Measurements from ENCODE around the gene CST3.

DNA sequence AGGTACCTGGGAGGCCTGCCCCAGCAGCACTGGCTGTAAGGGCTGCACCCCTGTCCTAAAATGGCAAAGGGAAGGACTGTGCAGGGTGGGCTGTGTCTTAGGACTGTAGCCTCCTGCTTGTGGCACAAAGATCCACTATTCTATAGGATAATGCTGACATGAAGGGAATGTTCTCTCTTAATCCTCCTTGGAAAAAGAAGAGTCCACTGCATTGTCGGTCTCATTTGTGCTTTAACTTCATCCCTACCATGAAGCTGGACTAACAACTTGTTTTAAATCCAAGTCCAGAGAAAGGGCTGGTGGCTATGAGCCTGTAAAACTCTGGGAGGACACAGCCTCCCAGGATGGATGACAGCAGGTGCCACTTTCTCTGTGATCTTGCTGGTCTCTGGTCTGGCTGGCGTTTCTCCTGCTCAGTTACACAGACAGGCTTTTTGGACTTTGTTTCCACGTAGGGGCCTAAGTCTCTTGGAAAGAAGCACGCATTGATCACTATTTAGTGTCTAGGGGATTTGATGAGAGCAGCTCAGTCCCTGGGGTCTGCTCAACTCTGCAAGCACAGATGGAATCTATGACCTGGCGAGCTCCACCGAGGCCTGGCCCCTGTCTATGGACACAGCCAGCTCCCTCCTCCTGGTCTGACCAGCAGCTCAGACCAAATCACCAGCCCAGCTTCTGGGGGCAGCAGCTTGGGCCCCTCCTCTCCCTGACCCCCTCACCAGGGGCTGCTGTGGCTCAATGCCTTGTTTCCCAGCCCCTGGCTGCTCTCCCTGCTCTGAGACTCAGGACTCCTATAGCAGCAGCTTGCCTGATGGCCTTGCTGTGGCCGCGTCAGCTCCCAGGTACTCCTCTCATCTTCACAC, 4.8 kb downstream of the CST3 start:
- TF ChIP-seq SIN3A (IDR thresholded peaks at IDR 0.05; ENCODE audit: borderline replicate concordance, insufficient read depth, low read length) (no peak), POLR2AphosphoS5 (IDR thresholded peaks at IDR 0.05; ENCODE audit: low read depth, low read length) (no peak)
- TF ChIP-seq, protein P1, sequence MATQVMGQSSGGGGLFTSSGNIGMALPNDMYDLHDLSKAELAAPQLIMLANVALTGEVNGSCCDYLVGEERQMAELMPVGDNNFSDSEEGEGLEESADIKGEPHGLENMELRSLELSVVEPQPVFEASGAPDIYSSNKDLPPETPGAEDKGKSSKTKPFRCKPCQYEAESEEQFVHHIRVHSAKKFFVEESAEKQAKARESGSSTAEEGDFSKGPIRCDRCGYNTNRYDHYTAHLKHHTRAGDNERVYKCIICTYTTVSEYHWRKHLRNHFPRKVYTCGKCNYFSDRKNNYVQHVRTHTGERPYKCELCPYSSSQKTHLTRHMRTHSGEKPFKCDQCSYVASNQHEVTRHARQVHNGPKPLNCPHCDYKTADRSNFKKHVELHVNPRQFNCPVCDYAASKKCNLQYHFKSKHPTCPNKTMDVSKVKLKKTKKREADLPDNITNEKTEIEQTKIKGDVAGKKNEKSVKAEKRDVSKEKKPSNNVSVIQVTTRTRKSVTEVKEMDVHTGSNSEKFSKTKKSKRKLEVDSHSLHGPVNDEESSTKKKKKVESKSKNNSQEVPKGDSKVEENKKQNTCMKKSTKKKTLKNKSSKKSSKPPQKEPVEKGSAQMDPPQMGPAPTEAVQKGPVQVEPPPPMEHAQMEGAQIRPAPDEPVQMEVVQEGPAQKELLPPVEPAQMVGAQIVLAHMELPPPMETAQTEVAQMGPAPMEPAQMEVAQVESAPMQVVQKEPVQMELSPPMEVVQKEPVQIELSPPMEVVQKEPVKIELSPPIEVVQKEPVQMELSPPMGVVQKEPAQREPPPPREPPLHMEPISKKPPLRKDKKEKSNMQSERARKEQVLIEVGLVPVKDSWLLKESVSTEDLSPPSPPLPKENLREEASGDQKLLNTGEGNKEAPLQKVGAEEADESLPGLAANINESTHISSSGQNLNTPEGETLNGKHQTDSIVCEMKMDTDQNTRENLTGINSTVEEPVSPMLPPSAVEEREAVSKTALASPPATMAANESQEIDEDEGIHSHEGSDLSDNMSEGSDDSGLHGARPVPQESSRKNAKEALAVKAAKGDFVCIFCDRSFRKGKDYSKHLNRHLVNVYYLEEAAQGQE (IDR thresholded peaks at IDR 0.05; ENCODE audit: insufficient read depth in 1 of 2, low read depth in 2 of 2, low read length in 2 of 2), result no peak

All from PFSK-1 (cell line).